Thoracic aorta (tissue), 2 donors: ENCODE data around the gene ARHGEF37. TPM values are rescaled to one million over a fixed set of nuclear protein-coding genes. Genes with fewer than 3 reads are reported as not detected.

Experiments used
- ATAC-seq: fragments of 150-250 bp; one replicate; pipeline ENCODE4 v1.8.0; 2017; ENCODE audit warnings: low read depth; ENCODE audit not compliant: insufficient number of reproducible peaks, low FRiP score
- DNase-seq: peaks from one replicate; pipeline ENCODE4 v3.0.0-alpha.2; 2020; ENCODE audit warnings: low spot score
- H3K27ac ChIP-seq, 2 donors: fragments of 200-600 bp; sonication (generic); 1 replicate in 1 of 2; 2 replicates in 1 of 2; pipeline ENCODE4 v1.5.1; 2016; ENCODE audit warnings: mild to moderate bottlenecking in 2 of 2, moderate library complexity in 2 of 2
- H3K27me3 ChIP-seq: fragments of 200-600 bp; sonication (generic); replicated peaks from 2 replicates; pipeline ENCODE4 v1.6.0; 2016; ENCODE audit warnings: mild to moderate bottlenecking; ENCODE audit not compliant: insufficient read depth
- H3K36me3 ChIP-seq: fragments of 200-600 bp; sonication (generic); one replicate; pipeline ENCODE4 v1.5.1; 2016
- H3K4me1 ChIP-seq, 2 donors: fragments of 200-600 bp; sonication (generic); 1 replicate in 1 of 2; 2 replicates in 1 of 2; pipeline versions ENCODE4 v1.5.1 to v1.6.0; 2016; ENCODE audit warnings: low read depth in 2 of 2, mild to moderate bottlenecking in 1 of 2; ENCODE audit not compliant: control insufficient read depth in 1 of 2
- H3K4me3 ChIP-seq: fragments of 200-600 bp; sonication (generic); 2 replicates; pipeline ENCODE4 v1.5.1; 2016; ENCODE audit warnings: mild to moderate bottlenecking
- H3K9me3 ChIP-seq: fragments of 200-600 bp; sonication (generic); 2 replicates; pipeline ENCODE4 v1.5.1; 2016
- CTCF ChIP-seq: fragments of 200-600 bp; sonication (generic); IDR thresholded peaks from one replicate; pipeline ENCODE4 v1.5.1; 2019; ENCODE audit warnings: antibody characterized with exemption
- total RNA-seq, 2 donors: library from RNA; depleted of rRNA; stranded (reverse); fragments of >200 nt; gene quantifications; one replicate each; pipeline versions ENCODE4 v1.1.0 to v1.2.3, GENCODE V29; 2016

The ARHGEF37 gene
- total RNA-seq, 2 donors from 2014 or later, result 5.6 to 11.4 TPM

GRCh38 chr5:149541893-149542292 lies 39.4 kb upstream of the ARHGEF37 start:
- ATAC-seq (no peak), DNase-seq (no peak)
- Histone ChIP-seq H3K36me3 (peaks cover 10% of the 10 kb centered on the region), H3K9me3 (no peaks in the 10 kb centered on the region), H3K27ac (no peak overlapping the region), H3K4me3 (no peak overlapping the region), H3K27me3 (no peaks in the 10 kb centered on the region), H3K4me1 (peaks cover 36 to 71% of the 10 kb centered on the region in 2 donors)
- TF ChIP-seq CTCF, result no peak

GRCh38 chr5:149543361-149544027 lies 37.8 kb upstream of the ARHGEF37 start:
- DNase-seq, result no peak
- no peak for TF ChIP-seq CTCF
- Histone ChIP-seq H3K27me3 (no peaks in the 10 kb centered on the region), H3K4me3 (peak overlapping the region; percentile 43), H3K27ac (peak overlapping the region; percentile 10 to 45), H3K4me1 (peaks cover 52 to 84% of the 10 kb centered on the region in 2 donors), H3K36me3 (peaks cover 10% of the 10 kb centered on the region), H3K9me3 (no peaks in the 10 kb centered on the region)
- ATAC-seq, result no peak

GRCh38 chr5:149544028-149544420 lies 37.3 kb upstream of the ARHGEF37 start:
- no peaks in the 10 kb centered on the region for H3K9me3 ChIP-seq
- DNase-seq (no peak), ATAC-seq (no peak)
- no peaks in the 10 kb centered on the region for H3K27me3 ChIP-seq
- H3K36me3 ChIP-seq, result peaks cover 8% of the 10 kb centered on the region
- peak overlapping the region; percentile 43 for H3K4me3 ChIP-seq
- peak overlapping the region; percentile 10 to 45 for H3K27ac ChIP-seq
- peaks cover 56 to 88% of the 10 kb centered on the region in 2 donors for H3K4me1 ChIP-seq
- no peak for TF ChIP-seq CTCF

- no peak for DNase-seq
- no peak for TF ChIP-seq CTCF
- peaks cover 45 to 80% of the 10 kb centered on the region in 2 donors for H3K4me1 ChIP-seq
- peaks cover 8% of the 10 kb centered on the region for H3K36me3 ChIP-seq
- no peak for ATAC-seq
- H3K27ac ChIP-seq, result no peak overlapping the region
- H3K9me3 ChIP-seq, result no peaks in the 10 kb centered on the region
- H3K27me3 ChIP-seq, result no peaks in the 10 kb centered on the region
- no peak overlapping the region for H3K4me3 ChIP-seq
Measured at GRCh38 chr5:149545327-149545726, 36.0 kb upstream of the ARHGEF37 start.

GRCh38 chr5:149546974-149547373 lies 34.3 kb upstream of the ARHGEF37 start:
- H3K36me3 ChIP-seq, result peaks cover 8% of the 10 kb centered on the region
- H3K27me3 ChIP-seq, result no peaks in the 10 kb centered on the region
- TF ChIP-seq CTCF, result no peak
- ATAC-seq, result no peak
- H3K4me1 ChIP-seq, result peaks cover 37 to 68% of the 10 kb centered on the region in 2 donors
- H3K9me3 ChIP-seq, result no peaks in the 10 kb centered on the region
- H3K4me3 ChIP-seq, result peak overlapping the region; percentile 39
- DNase-seq, result no peak
- no peak overlapping the region for H3K27ac ChIP-seq
